HepG2 (cell line): Measurements from ENCODE around the gene SMAD6. TPM values are rescaled to one million over a fixed set of nuclear protein-coding genes. Genes with fewer than 3 reads are reported as not detected.

Experiments
- ATAC-seq: fragments of 200-7000 bp; cut with Tn5 transposase; 3 replicates; pipeline ENCODE4 v1.9.1; 2020; ENCODE audit warnings: mild to moderate bottlenecking, moderate library complexity
- BruUV-seq: library from RNA; stranded (reverse); fragments of 400-500 nt; replicated peaks from 2 replicates; lab custom pipeline; 2021; lab: Mats Ljungman, UMichigan
- CTCF ChIA-PET: fragments of 300-600 bp; formaldehyde crosslinking; extraction: SDS; loops from one replicate; lab custom pipeline; 2021; ENCODE audit warnings: low total read pairs, inconsistent platforms, low intra/inter-chr PET ratio; lab: Yijun Ruan, JAX
- POLR2A ChIA-PET: fragments of 350-600 bp; sonication (Branson Sonifier 250); formaldehyde crosslinking; loops from one replicate; lab custom pipeline; 2020; ENCODE audit warnings: antibody characterized with exemption, inconsistent platforms; lab: Yijun Ruan, JAX
- DNase-seq: peaks from one replicate; pipeline ENCODE4 v3.0.0-alpha.2; 2015; ENCODE audit warnings: low spot score
- FAIRE-seq: peaks from 3 replicates; lab custom pipeline; 2011; peaks lifted over from hg19 to GRCh38; lab: Jason Lieb, UNC
- H2AFZ ChIP-seq: one replicate; pipeline ENCODE4 v1.6.1; 2011; ENCODE audit warnings: low read length, inconsistent platforms
- H3K27ac ChIP-seq: fragments of 300-600 bp; 3 replicates; pipeline ENCODE4 v1.8.0; 2011; ENCODE audit warnings: mixed run types, mild to moderate bottlenecking, mixed read lengths, low read length, inconsistent platforms; ENCODE audit not compliant: insufficient read depth; ENCODE audit errors: extremely low read length
- H3K27me3 ChIP-seq, 2 experiments: fragments of 200-600 bp in 1 of 2; 2 replicates in 1 of 2; 3 replicates in 1 of 2; pipeline versions ENCODE4 v1.6.0 to v1.8.0; 2011; ENCODE audit warnings: low read length in 2 of 2, mild to moderate bottlenecking in 2 of 2, moderate library complexity in 2 of 2, inconsistent platforms in 1 of 2; ENCODE audit not compliant: insufficient read depth in 2 of 2, control insufficient read depth in 1 of 2
- H3K36me3 ChIP-seq, 2 experiments: fragments of 200-600 bp in 1 of 2; replicated peaks in 1 of 2; 2 replicates in 1 of 2; 3 replicates in 1 of 2; pipeline versions ENCODE4 v1.5.1 to v1.8.0; 2011; ENCODE audit warnings: low read length in 2 of 2, inconsistent platforms in 1 of 2; ENCODE audit not compliant: insufficient read depth in 2 of 2, control insufficient read depth in 1 of 2
- H3K4me1 ChIP-seq: 2 replicates; pipeline ENCODE4 v1.5.1; 2012; ENCODE audit warnings: low read length, inconsistent platforms; ENCODE audit not compliant: insufficient read depth
- H3K4me2 ChIP-seq: 2 replicates; pipeline ENCODE4 v1.6.0; 2011; ENCODE audit warnings: low read depth, low read length, inconsistent platforms
- H3K4me3 ChIP-seq, 3 experiments: fragments of 200-600 bp in 1 of 3; sonication (generic), shearing (Covaris generic) in 1 of 3; replicated peaks in 1 of 3; 2 replicates each; pipeline ENCODE4 v1.5.1; 2011 to 2016; ENCODE audit warnings: low read length in 3 of 3, inconsistent platforms in 2 of 3, low read depth in 2 of 3, mild to moderate bottlenecking in 2 of 3, control low read depth in 1 of 3, mixed read lengths in 1 of 3; ENCODE audit not compliant: insufficient read depth in 1 of 3
- H3K79me2 ChIP-seq: one replicate; pipeline ENCODE4 v1.6.1; 2011; ENCODE audit warnings: low read length, inconsistent platforms; ENCODE audit not compliant: insufficient read depth
- H3K9ac ChIP-seq: 2 replicates; pipeline ENCODE4 v1.6.0; 2011; ENCODE audit warnings: mild to moderate bottlenecking, low read depth, low read length, inconsistent platforms; ENCODE audit not compliant: insufficient read depth
- H3K9me3 ChIP-seq: 2 replicates; pipeline ENCODE4 v1.5.1; 2012; ENCODE audit warnings: mild to moderate bottlenecking, low read length
- H4K20me1 ChIP-seq: 2 replicates; pipeline ENCODE4 v1.6.0; 2011; ENCODE audit warnings: inconsistent platforms, mild to moderate bottlenecking, low read length, moderate library complexity; ENCODE audit not compliant: insufficient read depth
- ATF7-NPFF ChIP-seq: sonication (generic); formaldehyde crosslinking; IDR thresholded peaks from 2 replicates; pipeline ENCODE4 v1.8.1; 2023; ENCODE audit warnings: mild to moderate bottlenecking, low read depth, missing genetic modification reagents, moderate library complexity
- MIER3 ChIP-seq: IDR thresholded peaks from 2 replicates; pipeline ENCODE4 v1.6.1; 2016; ENCODE audit warnings: missing compliant biosample characterization, borderline replicate concordance
- NR2C2 ChIP-seq: sonication (generic); formaldehyde crosslinking; IDR thresholded peaks from 2 replicates; pipeline ENCODE4 v1.4.0; 2020; ENCODE audit warnings: missing genetic modification reagents, mild to moderate bottlenecking, moderate library complexity, borderline replicate concordance
- SUZ12 ChIP-seq: fragments of 150-350 bp; IDR thresholded peaks from 2 replicates; pipeline ENCODE4 v1.6.1; 2014; ENCODE audit warnings: low read depth, low read length
- TEAD2 ChIP-seq: sonication (generic); formaldehyde crosslinking; IDR thresholded peaks from 2 replicates; pipeline ENCODE4 v1.9.0; 2021; ENCODE audit warnings: missing genetic modification reagents
- ZKSCAN5 ChIP-seq: sonication (generic); formaldehyde crosslinking; IDR thresholded peaks from 2 replicates; pipeline ENCODE4 v1.5.1; 2020; ENCODE audit warnings: mild to moderate bottlenecking, missing genetic modification reagents
- ZNF10 ChIP-seq: sonication (generic); formaldehyde crosslinking; IDR thresholded peaks from 2 replicates; pipeline ENCODE4 v1.4.0; 2020; ENCODE audit warnings: mild to moderate bottlenecking, low read depth, missing genetic modification reagents, borderline replicate concordance
- ZNF317 ChIP-seq: sonication (generic); formaldehyde crosslinking; IDR thresholded peaks from 2 replicates; pipeline ENCODE4 v1.5.0; 2020; ENCODE audit warnings: mild to moderate bottlenecking, missing genetic modification reagents
- ZNF33A ChIP-seq: sonication (generic); formaldehyde crosslinking; IDR thresholded peaks from 2 replicates; pipeline ENCODE4 v1.5.1; 2020; ENCODE audit warnings: missing genetic modification reagents, mild to moderate bottlenecking, moderate library complexity, borderline replicate concordance
- ZNF34 ChIP-seq: sonication (generic); formaldehyde crosslinking; IDR thresholded peaks from 2 replicates; pipeline ENCODE4 v1.4.0; 2020; ENCODE audit warnings: mild to moderate bottlenecking, missing genetic modification reagents, borderline replicate concordance
- ZNF879 ChIP-seq: sonication (generic); formaldehyde crosslinking; IDR thresholded peaks from 2 replicates; pipeline ENCODE4 v1.8.1; 2023; ENCODE audit warnings: missing genetic modification reagents
- WGBS: methylation state at CpG from one replicate; pipeline ENCODE4 v1.1.6; 2017; ENCODE audit warnings: low lambda C conversion rate; 5-methylcytosine and 5-hydroxymethylcytosine counted together
- in situ Hi-C: cut with HindIII; loops from 2 replicates; pipeline ENCODE4 v1.10.0; 2017; ENCODE audit warnings: low pct_unique_long_range_greater_than_20kb; ENCODE audit not compliant: extremely low pct_ligation_motif_present
- intact Hi-C: fragments of 100-400 bp; cut with micrococcal nuclease; formaldehyde crosslinking; loops from one replicate; pipeline ENCODE4 v1.10.0; 2022; ENCODE audit not compliant: unreplicated experiment
- polyA plus RNA-seq, 8 experiments: library from polyadenylated mRNA; depleted of rRNA in 3 of 8; stranded (reverse) in 7 of 8; unstranded in 1 of 8; fragments of >200 nt; fragmentation: Illumina TruSeq in 4 of 8; extraction: Trizol in 4 of 8; gene quantifications; 2 replicates each; pipeline versions ENCODE4 v1.2.1 to v1.2.3, GENCODE V29; 2011 to 2016; ENCODE audit warnings: low read depth in 4 of 8, missing spikeins in 1 of 8, mixed read lengths in 1 of 8; ENCODE audit not compliant: insufficient read depth in 1 of 8
- total RNA-seq, 5 experiments: library from RNA; depleted of rRNA; stranded (reverse); fragments of >200 nt; fragmentation: Illumina TruSeq; extraction: Trizol; gene quantifications; 2 replicates each; pipeline ENCODE4 v1.2.3, GENCODE V29; 2016; ENCODE audit warnings: low read depth in 1 of 5

SMAD6 gene
- total and polyA plus RNA-seq, 2 of the 13 experiments (the other 11 are each of a cell fraction or from before 2014, with no cell fraction given) = 3.3 to 4.4 TPM

DNA sequence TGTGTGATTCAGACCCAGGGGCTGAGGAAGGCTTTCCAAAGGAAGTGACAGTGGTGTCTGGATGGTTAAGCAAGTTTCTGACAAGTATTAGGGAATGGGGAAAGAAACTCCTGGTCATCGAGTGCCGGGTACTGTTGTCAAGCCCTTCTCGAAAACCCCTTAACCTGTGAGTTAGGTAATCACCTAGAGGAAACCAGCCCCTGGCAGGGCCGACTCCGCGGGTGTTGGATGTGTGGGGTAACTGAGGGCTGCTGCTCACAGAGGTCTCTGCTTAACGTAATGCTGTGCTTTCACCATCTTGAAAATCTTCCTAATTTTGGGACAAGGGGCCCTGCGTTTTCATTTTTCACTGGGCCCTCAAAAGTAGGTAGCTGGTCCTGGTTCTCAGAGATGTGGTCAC, 67.0 kb downstream of the SMAD6 start:
- TF ChIP-seq ATF7-NPFF (CRISPR knock-in tag) = no peak
- TF ChIP-seq MIER3 (CRISPR knock-in tag) = no peak
- no peak for TF ChIP-seq ZNF879 (CRISPR knock-in tag)
- no peak for TF ChIP-seq ZNF317 (CRISPR knock-in tag)
- no peak for TF ChIP-seq ZNF33A (CRISPR knock-in tag)
- TF ChIP-seq SUZ12 = no peak
- no peak for TF ChIP-seq ZNF10 (CRISPR knock-in tag)
- no peak for TF ChIP-seq ZKSCAN5 (CRISPR knock-in tag)
- TF ChIP-seq TEAD2 (CRISPR knock-in tag) = no peak
- TF ChIP-seq ZNF34 (CRISPR knock-in tag) = no peak
- no peak for TF ChIP-seq NR2C2
- CTCF ChIA-PET = no interaction called here
- Histone ChIP-seq H3K36me3 (no peaks in the 10 kb centered on the region), H3K4me1 (peaks cover 97% of the 10 kb centered on the region), H2AFZ (no peak overlapping the region), H3K79me2 (no peaks in the 10 kb centered on the region), H4K20me1 (no peaks in the 10 kb centered on the region), H3K27me3 (no peaks in the 10 kb centered on the region), H3K9me3 (no peaks in the 10 kb centered on the region), H3K27ac (no peak overlapping the region), H3K9ac (no peak overlapping the region), H3K4me2 (no peak overlapping the region), H3K4me3 (no peak overlapping the region)
- POLR2A ChIA-PET = interaction anchor here (2.9 kb wide), 1 partner anchor 67 kb away, joined by 12 read pairs; the partner anchor contains the start of gene SMAD6
- WGBS = 95% methylated on average over 5 of the region's 8 CpGs
- no peak for DNase-seq
- no TSS peak for BruUV-seq
- ATAC-seq = no peak
- FAIRE-seq = no peak
- intact Hi-C loops = no loop called here
- in situ Hi-C loops = no loop called here
